HG02885 (cell line): ENCODE measurements around the gene APOL6.
"Not testable (repeated sequence)": the region's sequence is repeated elsewhere in the genome, so short reads cannot be mapped to it uniquely, and the experiment has no call there.

Source experiments
- ATAC-seq: cut with Tn5 transposase; IDR thresholded peaks from one replicate; pipeline ENCODE4 v1.9.1; 2021; ENCODE audit warnings: mild to moderate bottlenecking; ENCODE audit not compliant: unreplicated experiment, poor library complexity

Gene APOL6

GRCh38 chr22:35674335-35674734, 26.1 kb downstream of the APOL6 start:
- ATAC-seq = no peak

GRCh38 chr22:35676065-35676464, 27.8 kb downstream of the APOL6 start:
- ATAC-seq = not testable (repeated sequence)

- no peak for ATAC-seq
Observed at GRCh38 chr22:35677460-35678187, 29.4 kb downstream of the APOL6 start.

- ATAC-seq = no peak
Observed at GRCh38 chr22:35678836-35679235, 30.6 kb downstream of the APOL6 start.

GRCh38 chr22:35679492-35679891, 31.2 kb downstream of the APOL6 start:
- not testable (repeated sequence) for ATAC-seq

GRCh38 chr22:35681454-35682052, 33.3 kb downstream of the APOL6 start:
- no peak for ATAC-seq

GRCh38 chr22:35683560-35683959, 35.3 kb downstream of the APOL6 start:
- no peak for ATAC-seq

GRCh38 chr22:35684270-35684700, 36.0 kb downstream of the APOL6 start:
- no peak for ATAC-seq

- no peak for ATAC-seq
Observed at GRCh38 chr22:35684732-35685131, 36.5 kb downstream of the APOL6 start.

- no peak for ATAC-seq
Observed at GRCh38 chr22:35685731-35686130, 37.5 kb downstream of the APOL6 start.

- no peak for ATAC-seq
Observed at GRCh38 chr22:35686298-35686697, 38.1 kb downstream of the APOL6 start.

GRCh38 chr22:35687461-35687860, 39.2 kb downstream of the APOL6 start:
- ATAC-seq = no peak

GRCh38 chr22:35688913-35689675, 40.8 kb downstream of the APOL6 start:
- ATAC-seq = no peak

- no peak for ATAC-seq
Observed at GRCh38 chr22:35690001-35690400, 41.8 kb downstream of the APOL6 start.

- ATAC-seq = no peak
Observed at GRCh38 chr22:35695202-35695601, 47.0 kb downstream of the APOL6 start.

GRCh38 chr22:35697142-35697541, 48.9 kb downstream of the APOL6 start:
- no peak for ATAC-seq

GRCh38 chr22:35699852-35700251, 51.6 kb downstream of the APOL6 start:
- not testable (repeated sequence) for ATAC-seq

- ATAC-seq = no peak
Observed at GRCh38 chr22:35703861-35704584, 55.8 kb downstream of the APOL6 start.

- ATAC-seq = no peak
Observed at GRCh38 chr22:35705141-35705540, 56.9 kb downstream of the APOL6 start.

GRCh38 chr22:35708453-35708852, 60.2 kb downstream of the APOL6 start:
- no peak for ATAC-seq

- ATAC-seq = no peak
Observed at GRCh38 chr22:35708917-35709316, 60.7 kb downstream of the APOL6 start.
